Stomach (tissue), 4 donors: Measurements from ENCODE around the gene KCNN2.

Experiments
- CTCF ChIP-seq, 7 experiments: fragments of 450-650 bp in 4 of 7; fragments of 200-600 bp in 3 of 7; sonication (generic) in 3 of 7; IDR thresholded peaks; one replicate each; pipeline ENCODE4 v1.5.1; 2016 to 2019; ENCODE audit warnings: antibody characterized with exemption in 7 of 7, control low read depth in 2 of 7, mild to moderate bottlenecking in 1 of 7
- EP300 ChIP-seq: sonication (generic); formaldehyde crosslinking; IDR thresholded peaks from one replicate; pipeline ENCODE4 v1.6.1; 2017; ENCODE audit warnings: antibody characterized with exemption
- POLR2A ChIP-seq, 4 donors: fragments of 450-650 bp; IDR thresholded peaks; one replicate each; pipeline ENCODE4 v1.6.1; 2016; ENCODE audit warnings: antibody characterized with exemption in 4 of 4, control low read depth in 2 of 4, mild to moderate bottlenecking in 1 of 4, moderate library complexity in 1 of 4

- TF ChIP-seq CTCF (IDR thresholded peaks at IDR 0.05) = no peak
- no peak for TF ChIP-seq POLR2A (IDR thresholded peaks at IDR 0.05)
- TF ChIP-seq EP300 = no peak
Measured at GRCh38 chr5:114391321-114391720, 29.5 kb downstream of the KCNN2 start.
